GM06990 (cell line): ENCODE data around the gene BFSP1.

ENCODE experiments used
- DNase-seq: peaks from one replicate; pipeline ENCODE4 v3.0.0-alpha.2; 2011; ENCODE audit not compliant: insufficient read length; ENCODE audit errors: extremely low read depth
- H3K27me3 ChIP-seq: replicated peaks from 2 replicates; pipeline ENCODE4 v1.6.0; 2011; ENCODE audit warnings: low read length; ENCODE audit not compliant: control insufficient read depth, insufficient read depth
- H3K36me3 ChIP-seq: 2 replicates; pipeline ENCODE4 v1.5.1; 2011; ENCODE audit warnings: low read length; ENCODE audit not compliant: control insufficient read depth, insufficient read depth
- H3K4me3 ChIP-seq: replicated peaks from 2 replicates; pipeline ENCODE4 v1.5.1; 2011; ENCODE audit warnings: low read depth, mild to moderate bottlenecking, control low read depth, low read length
- CTCF ChIP-seq: IDR thresholded peaks from 2 replicates; pipeline ENCODE4 v1.5.1; 2011; ENCODE audit warnings: low read length, control low read depth, mild to moderate bottlenecking, inconsistent platforms; ENCODE audit not compliant: insufficient read depth, poor library complexity, severe bottlenecking

BFSP1 gene

GRCh38 chr20:17466641-17467040 is 64.5 kb downstream of the BFSP1 start:
- Histone ChIP-seq H3K4me3 (no peak overlapping the region), H3K27me3 (no peaks in the 10 kb centered on the region), H3K36me3 (no peaks in the 10 kb centered on the region)
- no peak for DNase-seq
- no peak for TF ChIP-seq CTCF

GRCh38 chr20:17465236-17465635 is 65.9 kb downstream of the BFSP1 start:
- H3K27me3 ChIP-seq, result no peaks in the 10 kb centered on the region
- no peak overlapping the region for H3K4me3 ChIP-seq
- no peak for TF ChIP-seq CTCF
- DNase-seq, result no peak
- H3K36me3 ChIP-seq, result no peaks in the 10 kb centered on the region

- Histone ChIP-seq H3K27me3 (no peaks in the 10 kb centered on the region), H3K36me3 (no peaks in the 10 kb centered on the region), H3K4me3 (no peak overlapping the region)
- no peak for DNase-seq
- no peak for TF ChIP-seq CTCF
Observed at GRCh38 chr20:17463711-17464110, 67.5 kb downstream of the BFSP1 start.

GRCh38 chr20:17461941-17462340 is 69.2 kb downstream of the BFSP1 start:
- H3K27me3 ChIP-seq, result no peaks in the 10 kb centered on the region
- TF ChIP-seq CTCF, result no peak
- no peaks in the 10 kb centered on the region for H3K36me3 ChIP-seq
- no peak overlapping the region for H3K4me3 ChIP-seq
- DNase-seq, result no peak

GRCh38 chr20:17460119-17460518 is 71.1 kb downstream of the BFSP1 start:
- H3K36me3 ChIP-seq, result no peaks in the 10 kb centered on the region
- TF ChIP-seq CTCF, result no peak
- H3K27me3 ChIP-seq, result no peaks in the 10 kb centered on the region; the same call in 1 of the 2 replicates
- DNase-seq, result no peak
- no peak overlapping the region for H3K4me3 ChIP-seq

- Histone ChIP-seq H3K4me3 (no peak overlapping the region), H3K27me3 (no peaks in the 10 kb centered on the region; the same call in 1 of the 2 replicates), H3K36me3 (no peaks in the 10 kb centered on the region)
- no peak for DNase-seq
- no peak for TF ChIP-seq CTCF
Observed at GRCh38 chr20:17457588-17458190, 73.5 kb downstream of the BFSP1 start.
